ENCODE results near the gene TOM1L2.
A peak's percentile ranks its signal among the peaks of the same experiment; 100 is the strongest.

The TOM1L2 gene

DNA sequence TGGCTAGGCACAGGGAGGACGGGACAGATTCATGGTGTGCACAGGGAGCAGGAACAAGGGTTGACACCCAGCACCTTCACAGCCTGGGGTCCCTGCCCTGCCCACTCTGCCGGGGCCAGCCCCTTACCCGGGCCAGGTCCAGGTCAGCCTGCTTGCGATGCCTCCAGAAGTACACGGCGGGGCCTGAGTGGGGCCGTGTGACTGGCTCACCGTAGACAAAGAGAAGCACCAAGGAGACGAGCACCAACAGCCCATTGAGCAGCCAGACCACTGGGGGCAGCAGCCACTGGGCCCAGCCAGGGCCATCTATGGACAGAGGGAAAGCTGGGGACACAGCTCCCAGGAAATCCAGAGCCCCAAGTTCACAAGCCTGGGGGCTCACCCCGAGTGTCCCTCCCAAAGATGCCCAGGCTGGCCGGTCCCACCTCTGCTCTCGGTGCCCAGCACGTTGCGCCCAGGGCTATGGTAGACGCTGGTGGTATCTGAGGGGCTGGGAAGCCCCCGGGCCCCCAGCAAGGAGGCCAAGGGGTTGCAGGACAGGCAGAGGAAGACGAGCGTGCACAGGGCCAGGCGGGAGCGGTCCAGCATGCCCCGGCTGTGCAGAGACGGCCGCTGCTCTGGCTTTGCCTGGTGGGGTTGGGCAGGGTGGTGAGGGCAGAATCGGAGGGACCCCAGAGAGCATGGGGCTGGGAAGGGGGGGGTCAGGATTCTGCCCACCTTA is 155.2 kb downstream of the TOM1L2 start:
- Histone ChIP-seq H3K9ac (ENCODE audit: low read depth, low read length) (no peak overlapping the region), H2AFZ (ENCODE audit: low read depth, low read length) (no peak overlapping the region), H3K4me3 (ENCODE audit: low read depth in 1 of 2, low read length in 2 of 2) (no peak overlapping the region), H3K79me2 (ENCODE audit: insufficient read depth, low read length) (peaks cover 12% of the 10 kb centered on the region), H3K4me1 (ENCODE audit: insufficient read depth, low read length) (peaks cover 16% of the 10 kb centered on the region), H3K36me3 (ENCODE audit: insufficient read depth, low read length) (peaks cover 83% of the 10 kb centered on the region), H3K9me3 (ENCODE audit: insufficient read depth, low read length, severe bottlenecking) (no peaks in the 10 kb centered on the region), H4K20me1 (ENCODE audit: insufficient read depth, low read length) (peaks cover 26% of the 10 kb centered on the region), H3K27me3 (ENCODE audit: insufficient read depth, low read length, poor library complexity) (no peaks in the 10 kb centered on the region), H3K27ac (ENCODE audit: low read length) (no peak overlapping the region), H3K4me2 (ENCODE audit: insufficient read depth, low read length) (no peak overlapping the region)
- ATAC-seq (ENCODE audit: insufficient read depth, low read depth) (no peak), DNase-seq (no peak)
- no peak for TF ChIP-seq EZH2 (IDR thresholded peaks at IDR 0.05; ENCODE audit: borderline replicate concordance, low read depth, low read length, severe bottlenecking)
- TF ChIP-seq, protein P1, sequence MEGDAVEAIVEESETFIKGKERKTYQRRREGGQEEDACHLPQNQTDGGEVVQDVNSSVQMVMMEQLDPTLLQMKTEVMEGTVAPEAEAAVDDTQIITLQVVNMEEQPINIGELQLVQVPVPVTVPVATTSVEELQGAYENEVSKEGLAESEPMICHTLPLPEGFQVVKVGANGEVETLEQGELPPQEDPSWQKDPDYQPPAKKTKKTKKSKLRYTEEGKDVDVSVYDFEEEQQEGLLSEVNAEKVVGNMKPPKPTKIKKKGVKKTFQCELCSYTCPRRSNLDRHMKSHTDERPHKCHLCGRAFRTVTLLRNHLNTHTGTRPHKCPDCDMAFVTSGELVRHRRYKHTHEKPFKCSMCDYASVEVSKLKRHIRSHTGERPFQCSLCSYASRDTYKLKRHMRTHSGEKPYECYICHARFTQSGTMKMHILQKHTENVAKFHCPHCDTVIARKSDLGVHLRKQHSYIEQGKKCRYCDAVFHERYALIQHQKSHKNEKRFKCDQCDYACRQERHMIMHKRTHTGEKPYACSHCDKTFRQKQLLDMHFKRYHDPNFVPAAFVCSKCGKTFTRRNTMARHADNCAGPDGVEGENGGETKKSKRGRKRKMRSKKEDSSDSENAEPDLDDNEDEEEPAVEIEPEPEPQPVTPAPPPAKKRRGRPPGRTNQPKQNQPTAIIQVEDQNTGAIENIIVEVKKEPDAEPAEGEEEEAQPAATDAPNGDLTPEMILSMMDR (IDR thresholded peaks at IDR 0.05; ENCODE audit: borderline replicate concordance, extremely low read depth, low read length, poor library complexity, severe bottlenecking) = peak; percentile 9

DNA sequence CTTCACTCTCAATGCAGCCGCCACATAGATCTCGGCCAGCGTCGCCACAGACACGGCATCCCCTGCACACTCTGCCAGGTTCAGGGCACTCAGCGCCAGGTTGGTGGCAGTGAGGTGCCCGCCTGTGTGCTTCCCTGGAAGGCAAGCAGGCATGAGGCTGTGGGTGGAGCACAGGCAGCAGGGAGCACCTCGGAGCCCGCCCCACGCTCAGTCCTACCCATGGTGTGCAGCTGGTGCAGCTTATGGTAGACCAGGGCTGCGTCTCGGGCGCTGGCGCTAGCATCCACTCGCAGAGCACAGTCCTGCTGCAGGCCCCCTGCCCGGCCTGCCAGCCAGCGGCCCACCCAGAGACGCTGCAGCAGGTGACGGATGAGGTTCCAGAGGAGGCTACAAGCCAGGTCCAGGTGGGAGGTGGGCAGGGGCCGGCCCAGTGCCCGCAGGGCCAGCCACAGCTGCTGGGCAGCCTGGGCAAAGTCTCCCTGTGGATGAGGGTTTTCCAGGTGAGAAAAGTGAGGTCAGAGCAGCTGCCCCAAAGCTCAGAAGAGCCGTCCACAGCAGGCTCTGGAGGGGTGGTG is 155.9 kb downstream of the TOM1L2 start:
- H3K27me3 ChIP-seq (ENCODE audit: insufficient read depth, low read length, poor library complexity) = no peaks in the 10 kb centered on the region
- H3K4me2 ChIP-seq (ENCODE audit: insufficient read depth, low read length) = no peak overlapping the region
- H3K27ac ChIP-seq (ENCODE audit: low read length) = no peak overlapping the region
- peaks cover 25% of the 10 kb centered on the region for H4K20me1 ChIP-seq (ENCODE audit: insufficient read depth, low read length)
- no peak overlapping the region for H3K4me3 ChIP-seq (ENCODE audit: low read depth in 1 of 2, low read length in 2 of 2)
- H2AFZ ChIP-seq (ENCODE audit: low read depth, low read length) = no peak overlapping the region
- H3K36me3 ChIP-seq (ENCODE audit: insufficient read depth, low read length) = peaks cover 89% of the 10 kb centered on the region
- H3K79me2 ChIP-seq (ENCODE audit: insufficient read depth, low read length) = peaks cover 5% of the 10 kb centered on the region
- H3K4me1 ChIP-seq (ENCODE audit: insufficient read depth, low read length) = peaks cover 9% of the 10 kb centered on the region
- no peak overlapping the region for H3K9ac ChIP-seq (ENCODE audit: low read depth, low read length)
- DNase-seq (no peak), ATAC-seq (ENCODE audit: insufficient read depth, low read depth) (no peak)
- H3K9me3 ChIP-seq (ENCODE audit: insufficient read depth, low read length, severe bottlenecking) = no peaks in the 10 kb centered on the region
- TF ChIP-seq, protein P1 (IDR thresholded peaks at IDR 0.05; ENCODE audit: borderline replicate concordance, extremely low read depth, low read length, poor library complexity, severe bottlenecking) = no peak
- TF ChIP-seq EZH2 (IDR thresholded peaks at IDR 0.05; ENCODE audit: borderline replicate concordance, low read depth, low read length, severe bottlenecking) = no peak

DNA sequence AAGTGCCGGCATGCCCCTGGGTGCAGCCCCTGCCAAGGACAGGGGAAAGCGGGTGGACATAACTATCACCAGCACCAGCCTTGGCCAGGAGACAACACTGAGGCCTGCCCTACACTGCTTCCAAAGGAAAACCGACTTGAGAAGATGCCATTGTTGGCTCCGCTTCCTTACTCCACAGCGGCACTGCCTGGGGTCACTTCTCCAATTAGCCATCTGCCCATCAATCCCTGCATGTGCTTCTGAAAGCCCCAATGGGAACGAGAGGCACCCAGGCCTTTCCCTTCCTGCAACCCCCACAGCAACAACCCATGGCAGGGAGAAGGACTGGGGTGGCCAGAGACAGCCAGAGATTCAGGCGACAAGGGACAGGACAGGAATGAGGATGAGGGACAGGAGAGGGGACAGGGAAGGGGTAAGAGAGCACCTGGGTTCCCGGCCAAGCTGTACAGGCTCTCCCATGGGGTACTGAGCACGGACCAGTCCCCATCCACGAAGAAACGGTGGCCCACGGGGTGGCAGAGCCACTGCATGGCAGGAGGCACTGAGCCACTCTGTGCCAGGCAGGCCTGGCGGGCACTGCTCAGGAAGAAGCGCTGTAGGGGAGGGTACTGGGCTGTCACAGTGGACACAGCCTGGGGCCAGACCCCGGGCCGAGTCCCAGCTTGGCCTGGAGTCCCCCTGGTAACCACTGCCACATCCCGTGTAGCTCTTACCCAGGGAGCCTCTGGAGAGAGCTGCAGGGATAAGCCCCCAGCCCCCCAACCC is 156.6 kb downstream of the TOM1L2 start:
- Histone ChIP-seq H4K20me1 (ENCODE audit: insufficient read depth, low read length) (peaks cover 26% of the 10 kb centered on the region), H3K4me1 (ENCODE audit: insufficient read depth, low read length) (peaks cover 3% of the 10 kb centered on the region; the same call in 1 of the 2 replicates), H3K27me3 (ENCODE audit: insufficient read depth, low read length, poor library complexity) (no peaks in the 10 kb centered on the region), H3K27ac (ENCODE audit: low read length) (peak overlapping the region; percentile 39; the same call in 1 of the 2 replicates), H3K4me3 (ENCODE audit: low read depth in 1 of 2, low read length in 2 of 2) (no peak overlapping the region), H3K4me2 (ENCODE audit: insufficient read depth, low read length) (no peak overlapping the region), H2AFZ (ENCODE audit: low read depth, low read length) (no peak overlapping the region), H3K79me2 (ENCODE audit: insufficient read depth, low read length) (no peaks in the 10 kb centered on the region), H3K9ac (ENCODE audit: low read depth, low read length) (no peak overlapping the region), H3K36me3 (ENCODE audit: insufficient read depth, low read length) (peaks cover 93% of the 10 kb centered on the region), H3K9me3 (ENCODE audit: insufficient read depth, low read length, severe bottlenecking) (no peaks in the 10 kb centered on the region)
- DNase-seq (no peak), ATAC-seq (ENCODE audit: insufficient read depth, low read depth) (no peak)
- TF ChIP-seq, protein P1 (IDR thresholded peaks at IDR 0.05; ENCODE audit: borderline replicate concordance, extremely low read depth, low read length, poor library complexity, severe bottlenecking) = no peak
- TF ChIP-seq EZH2 (IDR thresholded peaks at IDR 0.05; ENCODE audit: borderline replicate concordance, low read depth, low read length, severe bottlenecking) = no peak
